GM19043 (cell line): ENCODE results near the gene PDCD10.

ENCODE experiments used
- ATAC-seq: cut with Tn5 transposase; IDR thresholded peaks from one replicate; pipeline ENCODE4 v1.9.1; 2021; ENCODE audit warnings: low read depth; ENCODE audit not compliant: unreplicated experiment

PDCD10 gene

DNA sequence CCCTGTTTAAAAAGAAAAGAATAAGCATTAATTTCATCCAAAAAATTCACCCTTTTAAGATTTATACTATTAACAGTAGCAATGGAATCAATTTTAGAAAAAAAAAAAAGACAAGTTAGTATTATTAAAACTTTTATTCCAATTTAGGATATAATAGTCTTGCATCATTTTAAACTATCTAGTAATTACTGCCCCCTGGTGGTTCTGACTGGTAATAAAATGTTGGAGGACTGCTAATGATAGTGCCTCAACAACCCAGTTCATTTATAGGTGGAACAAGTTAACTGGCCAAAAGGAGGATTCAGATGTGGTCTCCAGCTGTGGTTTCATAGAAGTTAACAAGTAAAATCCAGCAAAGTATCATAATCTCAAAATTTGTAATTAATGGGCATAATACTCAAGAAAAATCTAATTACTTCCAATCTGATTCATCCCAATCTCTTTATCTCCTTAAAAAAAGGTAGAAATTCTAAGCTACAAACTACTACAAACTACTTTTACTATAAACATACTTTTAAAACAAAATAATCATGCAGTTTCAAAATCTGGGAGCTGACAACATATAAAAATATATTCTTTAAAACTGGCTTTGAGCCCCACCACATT is 50.2 kb downstream of the PDCD10 start:
- peak; percentile 79 for ATAC-seq

DNA sequence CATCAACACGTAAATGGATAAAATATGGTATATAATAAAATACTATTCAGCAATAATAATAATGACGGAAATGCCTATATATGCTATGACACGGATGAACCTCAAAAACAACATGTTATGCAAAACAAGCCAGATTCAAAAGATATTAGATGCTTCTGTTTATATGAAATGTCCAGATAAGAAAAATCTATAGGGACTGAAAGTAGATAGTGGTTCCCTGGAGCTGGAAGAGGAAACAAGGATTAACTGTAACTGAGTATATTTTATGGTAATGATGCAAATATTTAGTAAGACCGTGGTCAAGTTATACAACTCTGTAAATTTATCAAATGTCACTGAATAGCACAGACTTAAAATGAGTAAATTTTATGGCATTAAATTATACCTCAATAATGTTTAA is 55.2 kb downstream of the PDCD10 start:
- no peak for ATAC-seq

DNA sequence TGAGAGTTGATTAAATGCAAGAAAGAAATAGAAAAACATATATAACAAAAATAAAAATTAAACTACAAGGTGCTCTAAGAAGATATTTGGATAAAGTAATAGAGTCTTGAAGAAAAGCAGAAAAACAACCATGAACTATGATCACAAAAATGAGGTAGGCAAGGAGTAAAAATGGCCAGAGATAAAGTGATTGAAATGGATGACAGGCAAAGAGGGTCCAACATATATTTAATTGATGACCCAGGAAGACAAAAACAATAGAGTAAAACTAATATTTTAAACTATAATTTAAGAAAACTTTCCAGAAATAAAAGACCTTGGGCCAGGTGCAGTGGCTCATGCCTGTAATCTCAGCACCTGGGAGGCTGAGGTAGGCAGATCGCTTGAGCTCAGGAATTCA is 58.8 kb downstream of the PDCD10 start:
- no peak for ATAC-seq

DNA sequence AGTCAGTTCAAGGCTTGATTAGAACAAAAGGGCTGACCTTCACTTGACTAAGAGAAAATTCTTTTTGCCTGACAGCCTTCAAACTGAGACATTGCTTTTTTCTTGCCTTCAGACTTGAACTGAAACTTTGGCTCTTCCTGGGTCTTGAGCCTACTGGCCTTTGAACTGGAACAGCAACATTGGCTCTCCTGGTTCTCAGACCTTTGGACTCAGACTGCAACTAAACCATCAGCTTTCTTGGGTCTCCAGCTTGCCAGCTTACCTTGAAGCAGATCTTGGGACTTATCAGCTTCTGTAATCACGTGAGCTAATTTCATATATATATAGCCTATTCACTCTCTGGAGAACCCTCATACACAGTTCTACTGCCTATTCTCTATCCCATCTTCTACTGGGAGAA is 61.5 kb downstream of the PDCD10 start:
- ATAC-seq = no peak

DNA sequence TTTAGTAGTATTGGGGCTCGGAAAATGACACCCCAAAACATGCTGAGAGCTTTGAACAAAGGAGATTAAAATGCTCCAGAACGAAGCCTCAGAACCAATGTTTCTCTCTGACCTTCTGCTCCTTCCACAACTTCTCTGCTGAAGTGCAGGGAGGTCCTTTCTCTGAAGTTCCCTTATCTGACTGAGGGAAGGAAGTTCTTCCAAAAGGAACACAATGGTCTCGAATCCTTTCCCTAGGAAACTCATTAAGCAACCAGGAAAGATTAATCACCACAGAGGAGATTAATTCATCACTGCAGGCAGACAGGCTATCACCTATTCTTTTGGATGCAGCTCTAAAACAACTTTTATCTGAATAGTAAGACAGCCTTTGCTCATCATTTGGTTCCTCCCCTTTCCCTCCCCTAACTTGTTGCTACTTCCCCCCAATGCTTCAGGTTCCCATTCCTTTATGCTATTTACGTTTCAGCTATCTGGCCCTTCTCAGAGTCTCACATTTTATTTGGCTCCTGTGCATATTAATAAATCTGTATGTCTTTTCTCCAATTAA is 62.7 kb downstream of the PDCD10 start:
- no peak for ATAC-seq

DNA sequence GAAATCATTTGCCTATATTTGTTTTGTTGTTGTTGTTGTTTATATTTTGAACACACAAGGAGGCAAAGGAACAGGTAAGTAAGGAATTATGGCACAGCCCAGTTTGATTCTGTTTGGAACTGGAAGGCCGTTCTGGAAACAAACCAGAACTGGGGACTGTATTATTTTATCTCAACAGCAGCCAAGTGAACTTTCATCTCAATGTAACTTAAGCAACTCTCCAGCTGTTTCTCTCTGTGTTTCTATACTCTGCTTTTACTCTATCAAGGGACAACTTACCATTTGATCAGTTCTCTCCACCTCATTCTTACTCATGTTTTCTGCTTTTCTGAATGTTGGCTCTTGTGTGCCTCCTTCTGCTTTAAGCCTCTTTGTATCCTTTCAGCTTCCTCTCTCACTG is 65.0 kb downstream of the PDCD10 start:
- ATAC-seq = no peak

DNA sequence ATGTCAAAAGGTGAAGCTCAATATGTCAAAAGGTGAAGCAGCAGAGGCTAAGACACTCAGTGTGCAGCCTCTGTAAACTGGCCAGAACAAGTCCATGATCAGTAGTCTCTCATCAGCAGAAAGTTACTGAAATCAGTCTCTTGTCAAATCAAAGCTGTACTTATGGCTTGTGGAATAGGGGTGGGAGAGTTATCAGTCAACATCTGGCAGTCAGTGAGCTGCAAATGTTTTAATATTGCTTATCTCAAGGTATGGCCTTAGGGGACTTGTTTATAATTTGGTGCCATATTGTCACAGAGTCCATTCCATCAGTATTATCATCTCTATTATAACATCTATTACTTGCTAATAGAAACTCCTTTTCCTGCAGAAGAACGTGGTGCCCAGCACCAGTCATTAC is 66.0 kb downstream of the PDCD10 start:
- no peak for ATAC-seq

DNA sequence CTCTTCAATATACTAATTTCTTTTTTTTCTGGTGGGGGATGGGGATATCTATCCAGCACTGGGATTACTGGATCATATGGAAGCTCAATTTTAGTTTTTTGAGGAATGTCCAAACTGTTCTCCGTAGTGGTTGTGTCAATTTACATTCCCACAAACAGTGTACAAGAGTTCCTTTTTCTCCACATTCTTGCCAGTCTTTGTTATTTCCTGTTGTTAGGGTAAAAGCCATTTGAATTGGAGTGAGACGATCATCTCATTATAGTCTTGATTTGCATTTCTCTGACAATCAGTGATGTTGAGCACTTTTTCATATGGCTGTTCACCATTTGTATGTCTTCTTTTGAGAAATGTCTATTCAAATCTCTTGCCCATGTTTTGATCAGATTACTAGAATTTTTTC is 68.1 kb downstream of the PDCD10 start:
- ATAC-seq = no peak

DNA sequence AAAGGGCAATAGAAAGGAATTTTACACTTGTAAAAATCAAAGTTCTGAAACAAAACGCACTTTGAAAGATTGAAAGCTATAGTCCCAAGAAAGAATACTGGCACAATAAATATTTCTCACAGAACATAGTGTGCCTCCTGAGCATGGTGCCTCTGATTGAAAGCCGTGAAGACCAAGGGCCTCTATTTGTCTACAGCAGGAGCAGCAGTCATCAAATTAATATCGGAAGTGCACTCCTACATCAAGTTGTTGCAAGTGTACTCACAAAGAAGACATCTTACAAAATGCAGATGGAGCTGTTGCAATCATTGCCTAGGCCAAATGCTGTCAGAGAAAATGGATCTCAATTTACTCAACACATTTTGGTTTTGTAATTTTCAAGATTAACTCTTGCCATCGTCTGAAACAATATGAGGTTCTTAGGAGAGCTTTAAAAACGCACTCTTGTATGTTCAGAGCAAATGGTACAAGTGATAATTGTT is 71.7 kb downstream of the PDCD10 start:
- no peak for ATAC-seq

DNA sequence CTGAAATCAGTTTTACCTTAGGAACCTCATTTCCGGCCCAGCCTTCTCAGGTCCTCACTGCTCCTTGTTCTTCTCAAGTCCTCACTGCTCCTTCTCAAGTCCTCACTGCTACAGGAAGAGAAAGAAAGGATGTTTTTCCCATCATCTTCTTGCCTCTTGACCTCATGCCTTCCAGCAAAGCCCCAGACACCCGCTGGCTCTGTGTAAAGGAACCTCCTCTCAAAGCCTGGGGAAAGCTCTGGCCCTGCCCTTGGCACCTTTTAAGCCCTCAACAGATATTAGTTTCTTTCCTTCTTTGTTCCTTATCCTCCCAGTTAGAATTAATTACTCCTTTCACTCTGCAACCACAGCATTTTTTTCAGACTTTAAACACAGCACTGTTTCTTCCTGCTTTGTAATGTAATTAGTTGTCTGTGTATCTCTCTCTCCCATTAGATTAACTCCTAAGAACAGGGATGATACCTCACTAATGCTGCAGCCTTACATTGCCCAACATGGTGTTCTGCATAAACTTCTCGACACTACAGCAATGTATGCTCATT is 76.9 kb downstream of the PDCD10 start:
- ATAC-seq = no peak

DNA sequence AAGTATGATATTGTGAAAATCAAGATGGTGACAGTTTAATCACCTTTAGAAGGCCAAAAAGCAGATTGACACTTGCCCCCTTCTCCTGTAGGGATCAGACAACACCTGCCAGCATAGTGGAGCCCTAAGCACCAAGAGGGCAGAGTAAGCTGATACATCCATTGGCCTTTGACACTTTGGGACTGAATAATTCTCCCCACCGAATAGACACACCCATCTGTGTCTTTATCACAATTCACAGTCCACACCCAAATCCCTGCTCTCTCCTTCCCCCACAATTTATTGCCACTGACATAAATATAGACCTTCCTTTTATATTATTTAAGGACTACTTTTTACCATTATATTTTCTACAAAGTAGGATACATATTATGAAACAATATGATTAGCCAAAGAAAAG is 77.9 kb downstream of the PDCD10 start:
- no peak for ATAC-seq

DNA sequence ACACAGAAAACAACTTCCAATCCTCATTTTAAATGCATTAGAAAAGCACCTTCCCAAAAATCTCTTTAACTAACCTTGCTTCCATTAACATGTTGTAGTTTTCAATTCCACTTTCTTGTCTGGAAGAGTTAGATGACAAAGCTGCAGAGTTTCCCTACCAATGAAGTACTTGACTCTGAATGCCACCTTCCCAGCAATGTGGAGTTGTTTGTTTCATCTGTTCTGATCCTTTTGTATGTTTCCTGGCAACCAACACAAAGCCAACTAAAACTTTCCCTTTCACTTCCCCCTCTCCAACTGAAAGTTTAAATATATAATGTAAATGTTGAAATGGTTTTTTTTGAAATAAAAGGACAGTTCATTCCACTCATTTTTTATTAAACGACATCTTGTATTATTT is 80.9 kb downstream of the PDCD10 start, which contains the start of gene WDR49:
WDR49 (minus strand) TSS at position 183 of the 400 bp plus-strand sequence. CDS start 517 bp downstream, outside the sequence.
- ATAC-seq = peak; percentile 54

DNA sequence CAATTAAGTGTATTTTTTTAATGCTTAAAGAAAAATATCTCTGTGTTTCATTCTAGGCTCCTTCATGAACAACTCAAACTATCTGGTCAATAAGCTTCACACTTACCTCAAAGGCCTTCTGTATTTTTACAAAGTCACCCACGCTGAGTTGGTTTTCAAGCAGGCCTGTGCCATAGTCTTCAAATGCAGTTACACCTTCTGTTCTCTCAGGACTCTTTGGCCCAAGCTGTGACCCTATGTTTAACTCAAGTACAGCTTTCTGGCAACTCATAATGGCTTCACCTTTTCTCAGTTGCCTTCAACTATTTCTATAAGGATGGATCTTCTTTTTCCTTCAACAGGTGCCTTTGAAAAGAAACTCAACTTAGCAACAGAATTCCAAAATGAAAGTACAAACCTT is 81.5 kb downstream of the PDCD10 start:
- no peak for ATAC-seq

DNA sequence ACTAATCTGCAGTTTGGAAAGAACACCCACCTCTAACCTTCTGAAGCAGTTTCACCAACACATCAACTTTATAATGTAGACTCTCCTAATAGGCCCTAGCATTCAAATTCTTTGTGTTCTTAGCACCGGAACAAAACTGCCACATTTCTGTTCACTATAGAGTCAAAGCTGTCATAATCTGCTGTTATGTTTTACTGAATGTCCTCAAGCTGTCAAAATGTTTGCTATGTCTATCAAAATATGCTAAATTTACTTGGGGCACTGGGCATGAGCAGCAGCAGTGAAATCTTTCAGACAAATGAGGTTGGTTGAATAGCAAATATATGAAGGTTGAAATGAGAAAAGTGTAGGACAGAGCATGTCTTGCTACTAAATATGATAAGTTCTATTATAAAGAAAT is 82.9 kb downstream of the PDCD10 start:
- no peak for ATAC-seq

DNA sequence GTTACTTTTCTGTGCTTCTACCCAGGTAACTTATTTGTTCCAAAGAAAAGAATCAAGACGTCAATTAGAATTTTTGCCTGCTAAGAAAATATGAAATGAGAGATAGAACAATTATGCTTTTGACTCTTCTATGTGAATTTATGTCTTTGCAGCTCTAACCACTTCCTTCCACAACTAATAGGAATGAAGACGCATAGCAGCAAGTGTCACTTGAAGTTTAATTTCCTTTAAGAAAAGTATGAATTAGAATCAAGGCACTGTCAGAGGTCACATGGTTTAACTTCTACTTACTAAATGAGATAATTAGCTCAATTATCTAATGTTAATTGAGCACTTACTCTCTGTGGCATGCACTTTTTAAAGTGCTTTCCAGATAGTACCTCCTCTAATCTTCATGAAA is 84.2 kb downstream of the PDCD10 start:
- no peak for ATAC-seq

DNA sequence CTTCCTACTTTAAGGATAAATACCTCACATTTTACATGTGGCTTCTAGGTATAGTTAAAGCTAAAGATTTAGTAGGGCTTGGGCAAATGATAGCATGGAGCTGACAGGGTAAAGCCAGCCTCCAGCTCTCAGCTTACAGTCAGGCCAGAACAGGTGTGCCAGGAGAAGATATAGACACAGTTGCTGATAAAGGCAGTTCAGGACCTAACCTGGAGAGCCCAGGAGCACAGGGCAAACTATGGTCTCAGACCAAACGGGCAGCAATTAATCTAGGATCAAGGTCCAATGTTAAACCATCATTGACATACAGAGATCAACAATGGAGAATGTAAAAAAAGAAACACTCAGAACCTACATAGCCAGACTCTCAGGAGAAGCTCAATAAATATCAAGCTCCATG is 84.9 kb downstream of the PDCD10 start:
- no peak for ATAC-seq

DNA sequence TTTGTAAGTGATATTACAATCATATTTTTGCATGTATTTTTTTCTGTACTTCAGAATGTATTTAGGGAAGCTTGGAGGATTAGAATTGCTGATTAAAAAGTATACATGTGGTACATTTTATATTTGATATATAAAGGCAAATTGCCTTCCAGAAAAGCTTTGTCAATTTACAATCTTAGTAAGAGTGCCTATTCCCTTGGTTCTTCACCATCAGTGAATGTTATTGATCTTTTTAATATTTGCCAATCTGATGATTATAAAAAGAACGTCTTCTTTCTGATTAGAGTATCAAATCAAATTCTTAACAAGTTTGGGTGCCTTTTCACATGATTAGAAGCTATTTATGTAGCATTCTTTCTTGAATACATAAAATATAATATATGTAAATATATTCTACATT is 90.1 kb downstream of the PDCD10 start:
- no peak for ATAC-seq
